GM12801 (cell line): ENCODE data around the gene CHD5.

ENCODE experiments used
- CTCF ChIP-seq: IDR thresholded peaks from one replicate; pipeline ENCODE4 v1.5.1; 2011; ENCODE audit warnings: control low read depth; ENCODE audit not compliant: insufficient read length; ENCODE audit errors: extremely low read depth

The CHD5 gene

DNA sequence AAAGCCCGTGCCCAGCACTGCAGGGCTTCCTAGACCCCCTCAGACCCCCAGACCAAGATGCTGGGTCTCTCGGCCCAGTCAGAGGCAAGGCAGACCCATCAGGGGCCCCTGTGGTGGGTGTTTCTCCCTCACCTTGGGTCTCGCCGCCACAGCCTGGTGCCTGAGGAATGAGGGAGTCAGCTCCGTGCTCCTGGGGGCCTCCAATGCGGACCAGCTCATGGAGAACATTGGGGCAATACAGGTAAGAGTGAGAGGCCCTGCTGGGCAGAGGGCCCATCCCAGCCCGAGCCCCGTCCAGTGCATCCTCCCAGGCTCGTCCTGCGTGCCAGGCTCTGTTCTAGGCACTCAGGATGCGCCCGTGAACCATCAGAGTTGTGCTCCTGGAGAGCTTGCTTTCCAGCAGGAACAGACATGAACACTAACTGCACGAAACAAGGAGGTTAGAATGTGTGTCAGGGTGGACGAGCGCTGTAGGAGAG is 83.0 kb downstream of the CHD5 start:
- TF ChIP-seq CTCF = no peak

GRCh38 chr1:6096243-6097116 is 83.6 kb downstream of the CHD5 start:
- TF ChIP-seq CTCF = no peak

GRCh38 chr1:6095511-6096242 is 84.4 kb downstream of the CHD5 start:
- TF ChIP-seq CTCF = no peak

DNA sequence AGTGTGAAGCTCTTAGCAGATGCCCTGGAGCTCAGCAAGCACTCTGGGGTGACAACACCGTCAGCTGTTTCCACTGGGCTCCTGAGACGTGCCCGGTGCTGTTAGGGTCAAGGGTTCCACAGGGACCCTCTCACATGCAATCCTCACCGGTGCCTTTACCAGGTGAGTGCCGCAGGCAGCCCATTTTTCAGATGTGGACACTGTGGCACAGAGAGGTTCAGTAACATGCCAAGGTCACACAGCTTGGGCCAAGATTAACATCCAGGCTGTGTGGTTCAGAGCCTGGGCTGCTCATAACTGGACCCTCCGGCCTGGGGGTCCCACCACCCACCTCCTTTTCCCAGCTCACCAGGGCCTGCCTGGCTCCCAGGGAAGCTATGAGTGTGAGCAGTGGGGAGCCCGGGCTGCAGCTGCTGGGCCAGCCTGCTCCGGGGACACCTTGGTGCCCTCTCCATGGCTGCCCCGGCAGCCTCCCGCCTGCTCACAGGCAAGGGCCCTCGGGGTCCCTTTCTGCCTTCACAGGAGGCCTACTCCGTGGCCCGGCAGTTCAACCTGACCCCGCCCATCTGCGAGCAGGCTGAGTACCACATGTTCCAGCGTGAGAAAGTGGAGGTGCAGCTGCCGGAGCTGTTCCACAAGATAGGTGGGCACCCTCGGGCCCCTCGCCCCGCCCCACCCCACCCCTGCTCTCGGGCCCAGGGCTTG is 85.2 kb downstream of the CHD5 start:
- no peak for TF ChIP-seq CTCF

GRCh38 chr1:6094246-6094645 is 85.9 kb downstream of the CHD5 start:
- TF ChIP-seq CTCF = no peak

DNA sequence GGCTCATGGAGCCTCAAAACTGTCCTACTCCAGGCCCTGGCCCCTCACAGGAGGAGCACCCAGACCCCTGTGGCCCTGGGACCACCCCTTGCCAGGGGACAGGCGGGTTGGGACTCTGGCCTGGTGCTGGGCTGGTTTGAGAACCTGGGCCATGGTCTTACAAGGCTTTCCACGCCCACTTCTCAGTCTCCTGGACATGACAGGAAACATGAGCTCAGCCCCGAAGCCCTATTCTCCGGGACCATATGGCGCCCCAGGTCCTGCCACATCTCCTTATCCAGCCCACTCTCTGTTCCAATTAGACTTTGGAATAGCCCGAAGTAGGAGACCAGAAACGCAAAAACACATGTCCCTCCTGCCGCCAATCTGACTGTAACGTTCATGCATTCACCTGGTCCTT is 86.5 kb downstream of the CHD5 start:
- no peak for TF ChIP-seq CTCF

DNA sequence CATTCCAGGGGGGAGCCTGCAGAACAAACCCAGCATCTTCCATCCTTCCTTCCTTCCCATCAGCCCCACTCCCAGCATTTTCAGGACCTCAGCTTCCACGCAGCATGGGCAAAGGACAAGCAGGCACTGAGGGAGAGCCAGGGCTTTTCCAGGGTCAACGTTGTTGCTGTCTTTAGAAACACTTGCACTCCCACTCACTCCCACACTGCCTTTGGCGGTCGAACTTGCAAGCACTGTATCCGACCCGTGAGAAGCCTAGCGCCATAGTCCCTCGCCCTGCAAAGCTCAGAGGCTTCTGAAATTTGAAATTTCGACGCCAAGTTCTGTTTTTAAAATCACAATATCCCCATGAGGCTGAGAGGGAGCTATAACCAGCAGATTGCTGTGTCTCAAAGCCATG is 87.0 kb downstream of the CHD5 start:
- no peak for TF ChIP-seq CTCF
